Cardiac fibroblast (primary cell): ENCODE results near the gene ZNF19.

ENCODE experiments used
- DNase-seq, 2 donors: peaks; one replicate each; pipeline versions ENCODE4 v3.0.0 to v3.0.0-alpha.2; 2010; ENCODE audit warnings: low read depth in 2 of 2
- H3K4me3 ChIP-seq, 2 donors: replicated peaks in 1 of 2; 1 replicate in 1 of 2; 2 replicates in 1 of 2; pipeline ENCODE4 v1.5.1; 2011; ENCODE audit warnings: low read depth in 2 of 2, low read length in 2 of 2, mild to moderate bottlenecking in 2 of 2, moderate library complexity in 1 of 2
- CTCF ChIP-seq: IDR thresholded peaks from one replicate; pipeline ENCODE4 v1.5.1; 2011; ENCODE audit warnings: low read depth, mild to moderate bottlenecking, low read length, inconsistent platforms

ZNF19 gene

GRCh38 chr16:71489122-71489521 lies at the start of gene ZNF19:
ZNF19 (minus strand) TSS chr16:71489324; CDS start chr16:71482114, 7,210 bp downstream.
- no peak for DNase-seq
- TF ChIP-seq CTCF: no peak
- H3K4me3 ChIP-seq: no peak within 1 kb of the TSS

- DNase-seq: peak; percentile 52 to 61
- TF ChIP-seq CTCF: peak; percentile 70
- H3K4me3 ChIP-seq: no peak overlapping the region
Measured at GRCh38 chr16:71537643-71538042, 48.5 kb upstream of the ZNF19 start.

- no peak for DNase-seq
- no peak overlapping the region for H3K4me3 ChIP-seq
- no peak for TF ChIP-seq CTCF
Measured at GRCh38 chr16:71536752-71537499, 47.8 kb upstream of the ZNF19 start.

GRCh38 chr16:71532366-71532765 lies 43.2 kb upstream of the ZNF19 start:
- H3K4me3 ChIP-seq: no peak overlapping the region
- no peak for TF ChIP-seq CTCF
- DNase-seq: no peak

- DNase-seq: no peak
- no peak for TF ChIP-seq CTCF
- no peak overlapping the region for H3K4me3 ChIP-seq
Measured at GRCh38 chr16:71528863-71529262, 39.7 kb upstream of the ZNF19 start.

GRCh38 chr16:71528257-71528656 lies 39.1 kb upstream of the ZNF19 start:
- H3K4me3 ChIP-seq: no peak overlapping the region
- TF ChIP-seq CTCF: no peak
- no peak for DNase-seq

- peak; percentile 58 to 62 for DNase-seq
- no peak within 1 kb of the TSS for H3K4me3 ChIP-seq
- no peak for TF ChIP-seq CTCF
Measured at GRCh38 chr16:71526111-71526631, 37.0 kb upstream of the ZNF19 start, which contains the start of gene CHST4. CHST4 (plus strand) TSS chr16:71526426; CDS start chr16:71536678, 10,252 bp downstream.
